ENCODE results near the gene ZNF717.
"Not testable (repeated sequence)": the region's sequence is repeated elsewhere in the genome, so short reads cannot be mapped to it uniquely, and the experiment has no call there.

Gene ZNF717

GRCh38 chr3:75785081-75785755 lies at the start of gene ZNF717:
TSS of gene ZNF717 (minus strand) at chr3:75785549. CDS start at chr3:75783362, 2,187 bp downstream.
- peak; percentile 91 for DNase-seq (ENCODE audit: low read depth)

- DNase-seq (ENCODE audit: low read depth): not testable (repeated sequence)
These were observed 45.7 kb upstream of the ZNF717 start for GRCh38 chr3:75831076-75831475.

GRCh38 chr3:75818019-75818418 lies 32.7 kb upstream of the ZNF717 start:
- DNase-seq (ENCODE audit: low read depth): not testable (repeated sequence)

- not testable (repeated sequence) for DNase-seq (ENCODE audit: low read depth)
These were observed 31.2 kb upstream of the ZNF717 start for GRCh38 chr3:75816287-75817180.

- DNase-seq (ENCODE audit: low read depth): no peak
These were observed 29.4 kb upstream of the ZNF717 start for GRCh38 chr3:75814797-75815196.

- DNase-seq (ENCODE audit: low read depth): no peak
These were observed 2.8 kb downstream of the ZNF717 start for GRCh38 chr3:75782506-75782905.

GRCh38 chr3:75781079-75781745 lies 4.1 kb downstream of the ZNF717 start:
- DNase-seq (ENCODE audit: low read depth): no peak

GRCh38 chr3:75777742-75778141 lies 7.6 kb downstream of the ZNF717 start:
- not testable (repeated sequence) for DNase-seq (ENCODE audit: low read depth)

GRCh38 chr3:75771631-75772030 lies 13.7 kb downstream of the ZNF717 start:
- not testable (repeated sequence) for DNase-seq (ENCODE audit: low read depth)

- DNase-seq (ENCODE audit: low read depth): no peak
These were observed 16.9 kb downstream of the ZNF717 start for GRCh38 chr3:75768303-75769017.

GRCh38 chr3:75737831-75738493 lies 47.4 kb downstream of the ZNF717 start:
- no peak for DNase-seq (ENCODE audit: low read depth)

- DNase-seq (ENCODE audit: low read depth): no peak
These were observed 57.4 kb downstream of the ZNF717 start for GRCh38 chr3:75727985-75728384.

GRCh38 chr3:75692061-75692460 lies 93.3 kb downstream of the ZNF717 start:
- no peak for DNase-seq (ENCODE audit: low read depth)

GRCh38 chr3:75687323-75687722 lies 98.0 kb downstream of the ZNF717 start:
- no peak for DNase-seq (ENCODE audit: low read depth)
